GM10248 (cell line): ENCODE measurements around the gene ZMYM1.

Experiments used
- CTCF ChIA-PET: fragments of 300-600 bp; sonication (Branson Sonifier 250); formaldehyde crosslinking; extraction: SDS; loops from one replicate; lab custom pipeline; 2021; ENCODE audit warnings: antibody characterized with exemption; lab: Yijun Ruan, JAX
- POLR2A ChIA-PET: fragments of 350-650 bp; sonication (Branson Sonifier 250); formaldehyde crosslinking; extraction: SDS; loops from one replicate; lab custom pipeline; 2020; ENCODE audit warnings: antibody characterized with exemption; lab: Yijun Ruan, JAX
- DNase-seq: peaks from one replicate; pipeline ENCODE4 v3.0.0; 2012; ENCODE audit errors: extremely low spot score
- CTCF ChIP-seq: IDR thresholded peaks from 2 replicates; pipeline ENCODE4 v1.5.1; 2012; ENCODE audit warnings: mild to moderate bottlenecking, low read depth; ENCODE audit errors: extremely low read depth, missing control alignments, control extremely low read depth

ZMYM1 gene

GRCh38 chr1:35036621-35037020, 42.6 kb upstream of the ZMYM1 start:
- ChIA-PET POLR2A (no interaction called here), CTCF (no interaction called here)
- no peak for DNase-seq
- TF ChIP-seq CTCF: no peak

GRCh38 chr1:35037206-35037605, 42.0 kb upstream of the ZMYM1 start:
- CTCF ChIA-PET: no interaction called here
- DNase-seq: no peak
- no peak for TF ChIP-seq CTCF
- POLR2A ChIA-PET: no interaction called here

GRCh38 chr1:35038723-35039122, 40.5 kb upstream of the ZMYM1 start:
- TF ChIP-seq CTCF: no peak
- POLR2A ChIA-PET: no interaction called here
- DNase-seq: no peak
- CTCF ChIA-PET: interaction anchor here (1.1 to 1.4 kb wide), 2 partner anchors 9 to 22 kb away, joined by 3 to 4 read pairs; no protein-coding TSS in a partner anchor

- no peak for TF ChIP-seq CTCF
- DNase-seq: no peak
- CTCF ChIA-PET: no interaction called here
- POLR2A ChIA-PET: no interaction called here
Measured at GRCh38 chr1:35043498-35043897, 35.7 kb upstream of the ZMYM1 start.

- DNase-seq: no peak
- no peak for TF ChIP-seq CTCF
- CTCF ChIA-PET: no interaction called here
- POLR2A ChIA-PET: no interaction called here
Measured at GRCh38 chr1:35044431-35044830, 34.8 kb upstream of the ZMYM1 start.

GRCh38 chr1:35046730-35047129, 32.5 kb upstream of the ZMYM1 start:
- no peak for DNase-seq
- CTCF ChIA-PET: interaction anchor here (1.1 to 2.0 kb wide), 3 partner anchors 16 to 33 kb away, joined by 3 to 6 read pairs (median 3); partner anchors contain the start of gene ZMYM1
- POLR2A ChIA-PET: no interaction called here
- TF ChIP-seq CTCF: no peak
